Measurements from ENCODE around the gene KRTAP25-1. TPM values are rescaled to one million over a fixed set of nuclear protein-coding genes. Genes with fewer than 3 reads are reported as not detected.

Gene KRTAP25-1
- not detected in 2 replicates for total RNA-seq

GRCh38 chr21:30289215-30289614 lies at the start of gene KRTAP25-1:
Gene KRTAP25-1, minus strand, starts transcription at chr21:30289514. Its CDS starts 24 bp downstream, at chr21:30289490.

GRCh38 chr21:30337276-30337744 lies 48.0 kb upstream of the KRTAP25-1 start, which contains the start of gene KRTAP27-1:
Gene KRTAP27-1, minus strand, starts transcription at chr21:30337694. Its CDS starts 26 bp downstream, at chr21:30337668.

GRCh38 chr21:30320215-30320614 lies 30.9 kb upstream of the KRTAP25-1 start, which contains the start of gene KRTAP26-1:
Gene KRTAP26-1, minus strand, starts transcription at chr21:30320315. Its CDS starts 280 bp downstream, at chr21:30320035.

GRCh38 chr21:30282850-30283249 lies 6.5 kb downstream of the KRTAP25-1 start, which contains the start of gene KRTAP24-1:
Gene KRTAP24-1, minus strand, starts transcription at chr21:30282950. Its CDS starts 18 bp downstream, at chr21:30282932.

Other genes with a start within 250 kb of the KRTAP25-1 start
- gene CLDN17, start 122.7 kb downstream of the KRTAP25-1 start, total RNA-seq: not detected in 2 replicates
- gene CLDN8, start 73.4 kb downstream of the KRTAP25-1 start, total RNA-seq: not detected in 2 replicates
- gene KRTAP24-1, start 6.6 kb downstream of the KRTAP25-1 start, total RNA-seq: not detected in 2 replicates
- gene KRTAP26-1, start 30.8 kb upstream of the KRTAP25-1 start, total RNA-seq: not detected in 2 replicates
- not detected in 2 replicates for gene KRTAP27-1, start 48.2 kb upstream of the KRTAP25-1 start, total RNA-seq
- gene KRTAP23-1, start 59.1 kb upstream of the KRTAP25-1 start, total RNA-seq: not detected in 2 replicates
- gene KRTAP13-2, start 82.8 kb upstream of the KRTAP25-1 start, total RNA-seq: not detected in 2 replicates
- not detected in 2 replicates for gene KRTAP13-1, start 106.5 kb upstream of the KRTAP25-1 start, total RNA-seq
- gene KRTAP13-3, start 136.4 kb upstream of the KRTAP25-1 start, total RNA-seq: not detected in 2 replicates
- gene KRTAP13-4, start 140.7 kb upstream of the KRTAP25-1 start, total RNA-seq: not detected in 2 replicates
- not detected in 2 replicates for gene KRTAP15-1, start 150.8 kb upstream of the KRTAP25-1 start, total RNA-seq
- gene KRTAP19-1, start 190.9 kb upstream of the KRTAP25-1 start, total RNA-seq: not detected in 2 replicates
- not detected in 2 replicates for gene KRTAP19-2, start 197.9 kb upstream of the KRTAP25-1 start, total RNA-seq
- gene KRTAP19-3, start 202.5 kb upstream of the KRTAP25-1 start, total RNA-seq: not detected in 2 replicates
- gene KRTAP19-4, start 207.7 kb upstream of the KRTAP25-1 start, total RNA-seq: not detected in 2 replicates
- gene KRTAP19-5, start 212.6 kb upstream of the KRTAP25-1 start, total RNA-seq: not detected in 2 replicates